ENCODE measurements around the gene SLC22A2.

The SLC22A2 gene

GRCh38 chr6:160260367-160260766 lies 1.7 kb upstream of the SLC22A2 start:
- TF ChIP-seq USF1 (IDR thresholded peaks at IDR 0.05): no peak
- TF ChIP-seq ZBTB7A (IDR thresholded peaks at IDR 0.05; ENCODE audit: low read depth): no peak
- no peak for TF ChIP-seq NFIC (IDR thresholded peaks at IDR 0.05)
- no peak for TF ChIP-seq TAF1 (IDR thresholded peaks at IDR 0.05; ENCODE audit: low read depth)
- no peak for TF ChIP-seq CREB1 (IDR thresholded peaks at IDR 0.05; ENCODE audit: low read depth)
- TF ChIP-seq EGR1 (IDR thresholded peaks at IDR 0.05): no peak
- no peak for TF ChIP-seq TEAD4 (IDR thresholded peaks at IDR 0.05)
- no peak for TF ChIP-seq MAX (IDR thresholded peaks at IDR 0.05)
- no peak for TF ChIP-seq EP300 (IDR thresholded peaks at IDR 0.05; ENCODE audit: borderline replicate concordance)

- TF ChIP-seq USF1 (IDR thresholded peaks at IDR 0.05) (no peak), FOXM1 (IDR thresholded peaks at IDR 0.05; ENCODE audit: borderline replicate concordance, low read depth) (no peak), CEBPB (IDR thresholded peaks at IDR 0.05) (no peak), CREB1 (IDR thresholded peaks at IDR 0.05; ENCODE audit: low read depth) (no peak), TCF12 (IDR thresholded peaks at IDR 0.05; ENCODE audit: low read depth) (no peak), NFIC (IDR thresholded peaks at IDR 0.05) (no peak), EP300 (IDR thresholded peaks at IDR 0.05; ENCODE audit: borderline replicate concordance) (no peak), REST (IDR thresholded peaks at IDR 0.05; ENCODE audit: low read depth) (no peak)
Measured at GRCh38 chr6:160259598-160259997, 977 bp upstream of the SLC22A2 start.

GRCh38 chr6:160259143-160259425 lies 463 bp upstream of the SLC22A2 start:
- TF ChIP-seq TEAD4 (IDR thresholded peaks at IDR 0.05) (no peak), MAX (IDR thresholded peaks at IDR 0.05) (no peak), ZBTB7A (IDR thresholded peaks at IDR 0.05; ENCODE audit: low read depth) (no peak), TCF12 (IDR thresholded peaks at IDR 0.05; ENCODE audit: low read depth) (no peak), USF1 (IDR thresholded peaks at IDR 0.05) (no peak), RAD21 (IDR thresholded peaks at IDR 0.05; ENCODE audit: low read depth) (no peak), TAF1 (IDR thresholded peaks at IDR 0.05; ENCODE audit: low read depth) (no peak), EGR1 (IDR thresholded peaks at IDR 0.05) (no peak), CEBPB (IDR thresholded peaks at IDR 0.05) (no peak), CREB1 (IDR thresholded peaks at IDR 0.05; ENCODE audit: low read depth) (no peak), EP300 (IDR thresholded peaks at IDR 0.05; ENCODE audit: borderline replicate concordance) (no peak), YY1 (IDR thresholded peaks at IDR 0.05; ENCODE audit: low read depth) (no peak), NFIC (IDR thresholded peaks at IDR 0.05) (no peak), FOXM1 (IDR thresholded peaks at IDR 0.05; ENCODE audit: borderline replicate concordance, low read depth) (no peak), REST (IDR thresholded peaks at IDR 0.05; ENCODE audit: low read depth) (no peak)

GRCh38 chr6:160256445-160256844 lies 2.2 kb downstream of the SLC22A2 start:
- TF ChIP-seq TAF1 (IDR thresholded peaks at IDR 0.05; ENCODE audit: low read depth) (no peak), USF1 (IDR thresholded peaks at IDR 0.05) (no peak), EP300 (IDR thresholded peaks at IDR 0.05; ENCODE audit: borderline replicate concordance) (no peak), CEBPB (IDR thresholded peaks at IDR 0.05) (no peak), YY1 (IDR thresholded peaks at IDR 0.05; ENCODE audit: low read depth) (no peak), FOXM1 (IDR thresholded peaks at IDR 0.05; ENCODE audit: borderline replicate concordance, low read depth) (no peak), ZBTB7A (IDR thresholded peaks at IDR 0.05; ENCODE audit: low read depth) (no peak), MAX (IDR thresholded peaks at IDR 0.05) (no peak), EGR1 (IDR thresholded peaks at IDR 0.05) (no peak), TEAD4 (IDR thresholded peaks at IDR 0.05) (no peak), NFIC (IDR thresholded peaks at IDR 0.05) (no peak), CREB1 (IDR thresholded peaks at IDR 0.05; ENCODE audit: low read depth) (no peak), RAD21 (IDR thresholded peaks at IDR 0.05; ENCODE audit: low read depth) (no peak), REST (IDR thresholded peaks at IDR 0.05; ENCODE audit: low read depth) (no peak), TCF12 (IDR thresholded peaks at IDR 0.05; ENCODE audit: low read depth) (no peak)

Measured in Ishikawa (cell line).